ENCODE data around the gene PRPSAP1.

Gene PRPSAP1

DNA sequence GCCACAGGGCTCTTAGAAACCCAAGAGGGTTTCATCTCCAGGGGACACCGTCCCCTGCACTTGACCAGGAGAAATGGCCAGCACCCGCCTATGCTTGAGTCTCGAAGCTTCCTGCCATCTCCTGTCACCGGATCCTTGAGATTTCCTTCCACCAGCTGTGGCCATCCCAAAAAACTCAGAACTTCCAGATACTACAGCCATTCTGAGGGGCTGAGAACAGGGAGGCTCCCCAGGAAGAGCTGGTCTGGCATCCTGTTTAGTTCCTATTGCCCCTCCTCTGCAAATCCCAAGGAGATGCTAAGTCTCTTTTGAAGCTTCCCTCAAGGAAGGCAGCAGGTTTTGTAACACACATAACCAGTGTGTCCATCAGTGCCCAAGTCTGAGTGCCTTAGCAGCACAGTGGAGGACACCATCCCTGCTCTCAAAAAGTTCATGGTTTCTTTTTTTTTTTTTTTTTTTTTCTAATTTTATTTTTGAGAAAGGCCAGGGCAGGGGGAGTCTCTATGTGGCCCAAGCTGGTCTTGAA lies 86.6 kb downstream of the PRPSAP1 start:
- Histone ChIP-seq H3K4me2 (ENCODE audit: low read depth, low read length) (peak overlapping the region; percentile 100), H3F3A (ENCODE audit: insufficient read depth, low read length) (peaks cover 58% of the 10 kb centered on the region)

DNA sequence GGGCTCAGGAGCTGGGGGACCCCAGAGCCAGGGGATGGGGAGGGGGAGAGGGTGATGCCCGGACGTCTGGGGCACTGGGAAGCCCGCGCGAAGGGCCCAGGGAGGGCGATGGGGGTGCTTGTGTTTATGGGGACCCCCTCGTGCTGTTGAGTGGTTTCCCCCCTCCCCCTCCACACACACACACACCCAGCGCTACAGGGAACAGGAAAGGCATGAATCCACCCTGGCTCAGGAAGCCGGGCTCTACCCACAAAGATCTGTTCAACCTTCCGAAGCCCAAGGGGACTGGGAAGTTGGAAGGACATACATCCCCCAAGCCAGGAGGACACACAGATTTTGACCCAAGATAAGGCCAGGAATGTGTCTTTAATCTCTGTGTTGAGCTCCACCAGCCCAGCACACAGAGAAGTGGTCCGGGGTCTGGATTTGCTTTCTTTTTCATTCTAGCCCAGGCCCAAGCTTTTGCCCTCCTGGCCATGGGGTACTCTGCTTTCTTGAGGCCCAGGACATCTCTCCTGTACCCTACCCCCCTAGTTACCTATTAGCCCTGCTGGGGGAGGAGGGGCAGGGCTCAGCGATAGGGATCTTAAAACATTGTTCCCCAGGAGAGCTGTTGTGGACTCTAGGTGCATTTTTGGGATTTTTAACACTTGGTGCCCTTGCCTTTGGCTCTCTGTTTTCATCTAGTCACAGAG lies 87.3 kb downstream of the PRPSAP1 start:
- Histone ChIP-seq H3K9me3 (replicated peaks; ENCODE audit: insufficient read depth, low read length) (no peaks in the 10 kb centered on the region), H3K4me1 (ENCODE audit: low read length) (peaks cover 54% of the 10 kb centered on the region), H3K36me3 (replicated peaks; ENCODE audit: insufficient read depth, low read length) (0 out of 2 replicates have a peak, but pooled peaks cover 6% of the 10 kb centered on the region), H3K27me3 (replicated peaks; ENCODE audit: insufficient read depth, low read length) (no peaks in the 10 kb centered on the region), H3F3A (ENCODE audit: insufficient read depth, low read length) (peaks cover 51% of the 10 kb centered on the region), H3K79me2 (ENCODE audit: low read length) (peaks cover 46% of the 10 kb centered on the region), H3K4me2 (ENCODE audit: low read depth, low read length) (peak overlapping the region; percentile 100), H3K4me3 (ENCODE audit: low read length) (peak overlapping the region; percentile 89), H2AFZ (ENCODE audit: low read length) (no peak overlapping the region), H4K20me1 (ENCODE audit: insufficient read depth, low read length) (no peaks in the 10 kb centered on the region), H3K27ac (ENCODE audit: low read length) (peak overlapping the region; percentile 57; the same call in 1 of the 2 replicates), H3K9ac (ENCODE audit: low read length) (peak overlapping the region; percentile 97), H3K9me2 (replicated peaks; ENCODE audit: insufficient read depth, low read length) (no peaks in the 10 kb centered on the region)
- no peak for DNase-seq
- TF ChIP-seq EZH2 (optimal IDR thresholded peaks at IDR 0.05; ENCODE audit: low read depth, low read length) (no peak), EZH2phosphoT487 (IDR thresholded peaks at IDR 0.05; ENCODE audit: low read length) (no peak)
- TF ChIP-seq, protein P1, sequence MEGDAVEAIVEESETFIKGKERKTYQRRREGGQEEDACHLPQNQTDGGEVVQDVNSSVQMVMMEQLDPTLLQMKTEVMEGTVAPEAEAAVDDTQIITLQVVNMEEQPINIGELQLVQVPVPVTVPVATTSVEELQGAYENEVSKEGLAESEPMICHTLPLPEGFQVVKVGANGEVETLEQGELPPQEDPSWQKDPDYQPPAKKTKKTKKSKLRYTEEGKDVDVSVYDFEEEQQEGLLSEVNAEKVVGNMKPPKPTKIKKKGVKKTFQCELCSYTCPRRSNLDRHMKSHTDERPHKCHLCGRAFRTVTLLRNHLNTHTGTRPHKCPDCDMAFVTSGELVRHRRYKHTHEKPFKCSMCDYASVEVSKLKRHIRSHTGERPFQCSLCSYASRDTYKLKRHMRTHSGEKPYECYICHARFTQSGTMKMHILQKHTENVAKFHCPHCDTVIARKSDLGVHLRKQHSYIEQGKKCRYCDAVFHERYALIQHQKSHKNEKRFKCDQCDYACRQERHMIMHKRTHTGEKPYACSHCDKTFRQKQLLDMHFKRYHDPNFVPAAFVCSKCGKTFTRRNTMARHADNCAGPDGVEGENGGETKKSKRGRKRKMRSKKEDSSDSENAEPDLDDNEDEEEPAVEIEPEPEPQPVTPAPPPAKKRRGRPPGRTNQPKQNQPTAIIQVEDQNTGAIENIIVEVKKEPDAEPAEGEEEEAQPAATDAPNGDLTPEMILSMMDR (IDR thresholded peaks at IDR 0.05; ENCODE audit: low read length) = no peak

More for the DNA sequence above, 86.6 kb downstream of the PRPSAP1 start:
- Histone ChIP-seq H3K27me3 (replicated peaks; ENCODE audit: insufficient read depth, low read length) (no peaks in the 10 kb centered on the region), H2AFZ (ENCODE audit: low read length) (no peak overlapping the region), H4K20me1 (ENCODE audit: insufficient read depth, low read length) (no peaks in the 10 kb centered on the region), H3K9me2 (replicated peaks; ENCODE audit: insufficient read depth, low read length) (no peaks in the 10 kb centered on the region), H3K4me1 (ENCODE audit: low read length) (peaks cover 51% of the 10 kb centered on the region), H3K9ac (ENCODE audit: low read length) (peak overlapping the region; percentile 97), H3K4me3 (ENCODE audit: low read length) (peak overlapping the region; percentile 89), H3K36me3 (replicated peaks; ENCODE audit: insufficient read depth, low read length) (0 out of 2 replicates have a peak, but pooled peaks cover 6% of the 10 kb centered on the region), H3K9me3 (replicated peaks; ENCODE audit: insufficient read depth, low read length) (no peaks in the 10 kb centered on the region), H3K79me2 (ENCODE audit: low read length) (peaks cover 46% of the 10 kb centered on the region), H3K27ac (ENCODE audit: low read length) (peak overlapping the region; percentile 57; the same call in 1 of the 2 replicates)
- no peak for DNase-seq
- no peak for TF ChIP-seq EZH2 (optimal IDR thresholded peaks at IDR 0.05; ENCODE audit: low read depth, low read length)
- TF ChIP-seq, protein P1 (IDR thresholded peaks at IDR 0.05; ENCODE audit: low read length) = no peak
- no peak for TF ChIP-seq EZH2phosphoT487 (IDR thresholded peaks at IDR 0.05; ENCODE audit: low read length)

DNA sequence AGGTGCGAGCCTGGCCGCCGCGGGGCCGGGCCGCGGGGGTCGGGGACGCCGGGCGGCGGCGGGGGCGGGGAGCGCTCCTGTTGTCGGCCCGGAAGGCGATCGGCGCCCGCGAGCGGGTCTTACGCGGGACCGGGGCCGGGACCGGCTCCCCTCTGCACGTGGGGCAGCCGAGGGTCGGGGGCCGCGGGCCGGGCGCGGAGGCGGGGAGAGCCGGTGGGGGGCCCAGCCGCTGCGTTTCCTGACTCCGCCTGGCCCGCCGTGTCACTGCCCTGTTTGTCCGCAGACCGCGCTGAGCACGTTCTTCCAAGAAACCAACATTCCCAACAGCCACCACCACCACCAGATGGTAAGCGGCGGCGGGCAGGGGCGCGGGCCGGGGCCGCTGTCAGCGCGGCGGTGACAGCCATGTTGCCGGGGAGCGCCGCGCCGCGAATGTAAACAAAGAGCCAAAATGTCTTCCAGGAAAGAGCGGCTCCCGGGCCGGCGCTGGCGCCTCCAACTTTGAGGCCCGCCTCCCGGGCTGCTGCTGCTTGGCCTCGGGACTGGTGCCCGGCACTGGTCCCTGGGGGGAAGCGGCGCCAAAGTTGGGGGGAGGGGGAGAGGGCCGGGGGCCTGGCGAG lies 88.0 kb downstream of the PRPSAP1 start:
- Histone ChIP-seq H3K9me2 (replicated peaks; ENCODE audit: insufficient read depth, low read length) (no peaks in the 10 kb centered on the region), H3K79me2 (ENCODE audit: low read length) (peaks cover 46% of the 10 kb centered on the region), H2AFZ (ENCODE audit: low read length) (no peak overlapping the region), H3K9ac (ENCODE audit: low read length) (peak overlapping the region; percentile 97), H3K4me3 (ENCODE audit: low read length) (peak overlapping the region; percentile 89), H4K20me1 (ENCODE audit: insufficient read depth, low read length) (no peaks in the 10 kb centered on the region), H3K27me3 (replicated peaks; ENCODE audit: insufficient read depth, low read length) (no peaks in the 10 kb centered on the region), H3K4me1 (ENCODE audit: low read length) (peaks cover 54% of the 10 kb centered on the region), H3K27ac (ENCODE audit: low read length) (peak overlapping the region; percentile 57), H3K4me2 (ENCODE audit: low read depth, low read length) (peak overlapping the region; percentile 100; the same call in 1 of the 2 replicates), H3K9me3 (replicated peaks; ENCODE audit: insufficient read depth, low read length) (no peaks in the 10 kb centered on the region), H3K36me3 (replicated peaks; ENCODE audit: insufficient read depth, low read length) (0 out of 2 replicates have a peak, but pooled peaks cover 6% of the 10 kb centered on the region), H3F3A (ENCODE audit: insufficient read depth, low read length) (peaks cover 45% of the 10 kb centered on the region)
- no peak for TF ChIP-seq EZH2 (optimal IDR thresholded peaks at IDR 0.05; ENCODE audit: low read depth, low read length)
- no peak for DNase-seq

All from MM.1S (cell line).